Fibroblast of lung (primary cell): ENCODE results near the gene MYO9A. TPM values are rescaled to one million over a fixed set of nuclear protein-coding genes. Genes with fewer than 3 reads are reported as not detected.

Experiments
- DNase-seq, 2 donors: peaks; one replicate each; pipeline versions ENCODE4 v3.0.0 to v3.0.0-alpha.2; 2010; ENCODE audit warnings: low read depth in 2 of 2
- H2AFZ ChIP-seq: 2 replicates; pipeline ENCODE4 v1.5.1; 2012; ENCODE audit warnings: low read length, control low read depth, inconsistent platforms
- H3K27ac ChIP-seq: 2 replicates; pipeline ENCODE4 v1.5.1; 2011; ENCODE audit warnings: low read length, control low read depth; ENCODE audit not compliant: insufficient read depth
- H3K27me3 ChIP-seq: 2 replicates; pipeline ENCODE4 v1.5.1; 2011; ENCODE audit warnings: mild to moderate bottlenecking, low read length; ENCODE audit not compliant: control insufficient read depth, insufficient read depth
- H3K36me3 ChIP-seq: 2 replicates; pipeline ENCODE4 v1.5.1; 2011; ENCODE audit warnings: low read length; ENCODE audit not compliant: control insufficient read depth, insufficient read depth
- H3K4me1 ChIP-seq: 2 replicates; pipeline ENCODE4 v1.5.1; 2011; ENCODE audit warnings: low read length; ENCODE audit not compliant: control insufficient read depth, insufficient read depth; ENCODE audit errors: extremely low read depth
- H3K4me2 ChIP-seq: 2 replicates; pipeline ENCODE4 v1.5.1; 2011; ENCODE audit warnings: low read length, control low read depth; ENCODE audit not compliant: insufficient read depth; ENCODE audit errors: extremely low read depth
- H3K4me3 ChIP-seq, 4 experiments: fragments of 200-600 bp in 1 of 4; sonication (generic) in 1 of 4; replicated peaks in 1 of 4; 2 replicates each; pipeline ENCODE4 v1.5.1; 2011 to 2016; ENCODE audit warnings: low read length in 4 of 4, low read depth in 3 of 4, mild to moderate bottlenecking in 3 of 4, control low read depth in 2 of 4, inconsistent platforms in 1 of 4, mixed read lengths in 1 of 4; ENCODE audit not compliant: insufficient read depth in 1 of 4; ENCODE audit errors: control extremely low read depth in 1 of 4
- H3K79me2 ChIP-seq: 2 replicates; pipeline ENCODE4 v1.5.1; 2012; ENCODE audit warnings: mild to moderate bottlenecking, low read length, inconsistent platforms; ENCODE audit not compliant: control insufficient read depth, insufficient read depth
- H3K9ac ChIP-seq: 2 replicates; pipeline ENCODE4 v1.5.1; 2011; ENCODE audit warnings: mild to moderate bottlenecking, low read length, control low read depth; ENCODE audit not compliant: insufficient read depth
- H3K9me3 ChIP-seq: 2 replicates; pipeline ENCODE4 v1.5.1; 2012; ENCODE audit warnings: low read depth, low read length; ENCODE audit not compliant: control insufficient read depth, insufficient read depth
- H4K20me1 ChIP-seq: 2 replicates; pipeline ENCODE4 v1.5.1; 2011; ENCODE audit warnings: low read length; ENCODE audit not compliant: control insufficient read depth, insufficient read depth; ENCODE audit errors: extremely low read depth
- EZH2 ChIP-seq: IDR thresholded peaks from 2 replicates; pipeline ENCODE4 v1.5.1; 2012; ENCODE audit warnings: low read length, control low read depth, mild to moderate bottlenecking; ENCODE audit errors: missing control alignments
- polyA plus RNA-seq, 2 donors: library from polyadenylated mRNA; depleted of rRNA in 1 of 2; stranded (reverse) in 1 of 2; unstranded in 1 of 2; fragments of >200 nt; gene quantifications; 2 replicates each; pipeline ENCODE4 v1.2.1, GENCODE V29; 2011 to 2012; ENCODE audit warnings: missing spikeins in 1 of 2
- total RNA-seq: library from RNA; depleted of rRNA; stranded (reverse); fragments of >200 nt; gene quantifications from 2 replicates; pipeline ENCODE4 v1.2.1, GENCODE V29; 2014
- TF ChIP-seq, protein P1 (sequence below), 2 donors: IDR thresholded peaks in 1 of 2; conservative IDR thresholded peaks in 1 of 2; 1 replicate in 1 of 2; 2 replicates in 1 of 2; pipeline ENCODE4 v1.5.1; 2011 to 2012; ENCODE audit warnings: low read length in 2 of 2, control low read depth in 1 of 2, inconsistent platforms in 1 of 2, low read depth in 1 of 2, mild to moderate bottlenecking in 1 of 2

The MYO9A gene
- total and polyA plus RNA-seq, 2 donors (not counting 1 experiment from before 2014, with no cell fraction given): 12.8 to 48.6 TPM

GRCh38 chr15:72070817-72071447, 47.0 kb downstream of the MYO9A start:
- no peaks in the 10 kb centered on the region for H4K20me1 ChIP-seq
- no peaks in the 10 kb centered on the region for H3K36me3 ChIP-seq
- no peaks in the 10 kb centered on the region for H3K27me3 ChIP-seq
- H3K79me2 ChIP-seq: peaks cover 4% of the 10 kb centered on the region
- H2AFZ ChIP-seq: no peak overlapping the region
- DNase-seq: no peak
- H3K4me1 ChIP-seq: no peaks in the 10 kb centered on the region
- H3K27ac ChIP-seq: no peak overlapping the region
- no peaks in the 10 kb centered on the region for H3K9me3 ChIP-seq
- TF ChIP-seq, protein P1, sequence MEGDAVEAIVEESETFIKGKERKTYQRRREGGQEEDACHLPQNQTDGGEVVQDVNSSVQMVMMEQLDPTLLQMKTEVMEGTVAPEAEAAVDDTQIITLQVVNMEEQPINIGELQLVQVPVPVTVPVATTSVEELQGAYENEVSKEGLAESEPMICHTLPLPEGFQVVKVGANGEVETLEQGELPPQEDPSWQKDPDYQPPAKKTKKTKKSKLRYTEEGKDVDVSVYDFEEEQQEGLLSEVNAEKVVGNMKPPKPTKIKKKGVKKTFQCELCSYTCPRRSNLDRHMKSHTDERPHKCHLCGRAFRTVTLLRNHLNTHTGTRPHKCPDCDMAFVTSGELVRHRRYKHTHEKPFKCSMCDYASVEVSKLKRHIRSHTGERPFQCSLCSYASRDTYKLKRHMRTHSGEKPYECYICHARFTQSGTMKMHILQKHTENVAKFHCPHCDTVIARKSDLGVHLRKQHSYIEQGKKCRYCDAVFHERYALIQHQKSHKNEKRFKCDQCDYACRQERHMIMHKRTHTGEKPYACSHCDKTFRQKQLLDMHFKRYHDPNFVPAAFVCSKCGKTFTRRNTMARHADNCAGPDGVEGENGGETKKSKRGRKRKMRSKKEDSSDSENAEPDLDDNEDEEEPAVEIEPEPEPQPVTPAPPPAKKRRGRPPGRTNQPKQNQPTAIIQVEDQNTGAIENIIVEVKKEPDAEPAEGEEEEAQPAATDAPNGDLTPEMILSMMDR (conservative IDR thresholded peaks at IDR 0.05 in 1 of 2, IDR thresholded peaks at IDR 0.05 in 1 of 2; ENCODE audit: low read depth in 1 of 2, low read length in 2 of 2): no peak
- TF ChIP-seq EZH2: no peak
- no peak overlapping the region for H3K4me3 ChIP-seq
- H3K4me2 ChIP-seq: no peak overlapping the region
- H3K9ac ChIP-seq: no peak overlapping the region

DNA sequence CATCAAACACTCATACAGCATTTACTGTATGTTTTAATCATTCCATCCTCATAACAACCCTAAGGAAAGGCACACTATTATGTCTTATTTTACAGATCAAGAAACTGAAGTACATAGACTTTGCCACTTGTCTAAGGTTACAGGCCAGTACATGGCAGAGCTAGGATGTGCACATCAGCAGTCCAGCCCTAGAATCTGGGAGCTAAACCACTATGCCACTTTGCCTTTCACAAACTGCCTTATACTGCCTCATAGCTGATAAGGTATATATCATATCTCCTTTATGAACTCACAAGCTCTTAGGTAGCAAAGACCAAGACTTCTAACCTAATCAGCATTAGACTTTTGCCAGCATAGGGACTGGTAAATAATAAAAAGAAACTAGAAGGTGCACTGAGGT, 49.1 kb downstream of the MYO9A start:
- no peaks in the 10 kb centered on the region for H3K4me1 ChIP-seq
- H2AFZ ChIP-seq: no peak overlapping the region
- no peaks in the 10 kb centered on the region for H3K9me3 ChIP-seq
- H3K79me2 ChIP-seq: peaks cover 4% of the 10 kb centered on the region
- no peak overlapping the region for H3K4me3 ChIP-seq
- no peak overlapping the region for H3K9ac ChIP-seq
- DNase-seq: no peak
- H3K4me2 ChIP-seq: no peak overlapping the region
- no peaks in the 10 kb centered on the region for H4K20me1 ChIP-seq
- TF ChIP-seq EZH2: no peak
- TF ChIP-seq, protein P1 (conservative IDR thresholded peaks at IDR 0.05 in 1 of 2, IDR thresholded peaks at IDR 0.05 in 1 of 2; ENCODE audit: low read depth in 1 of 2, low read length in 2 of 2): no peak
- no peaks in the 10 kb centered on the region for H3K27me3 ChIP-seq
- no peak overlapping the region for H3K27ac ChIP-seq
- no peaks in the 10 kb centered on the region for H3K36me3 ChIP-seq

GRCh38 chr15:72065801-72066200, 52.1 kb downstream of the MYO9A start:
- H4K20me1 ChIP-seq: no peaks in the 10 kb centered on the region

More at GRCh38 chr15:72065801-72066200, 52.1 kb downstream of the MYO9A start:
- Histone ChIP-seq H2AFZ (no peak overlapping the region), H3K79me2 (peaks cover 4% of the 10 kb centered on the region), H3K9ac (no peak overlapping the region), H3K36me3 (no peaks in the 10 kb centered on the region), H3K4me3 (no peak overlapping the region), H3K4me2 (no peak overlapping the region), H3K9me3 (no peaks in the 10 kb centered on the region), H3K4me1 (no peaks in the 10 kb centered on the region), H3K27me3 (no peaks in the 10 kb centered on the region), H3K27ac (no peak overlapping the region)
- DNase-seq: peak in 1 of 2 donors; percentile 15
- TF ChIP-seq, protein P1 (conservative IDR thresholded peaks at IDR 0.05 in 1 of 2, IDR thresholded peaks at IDR 0.05 in 1 of 2; ENCODE audit: low read depth in 1 of 2, low read length in 2 of 2): no peak
- TF ChIP-seq EZH2: no peak
